Astrocyte (in vitro differentiated cells and primary cell): ENCODE data around the gene C11orf91. TPM values are rescaled to one million over a fixed set of nuclear protein-coding genes. Genes with fewer than 3 reads are reported as not detected.

Experiments
- DNase-seq: peaks from one replicate; pipeline ENCODE4 v3.0.0-alpha.2; 2010; ENCODE audit warnings: low read depth
- FAIRE-seq: peaks from 2 replicates; lab custom pipeline; 2011; peaks lifted over from hg19 to GRCh38; lab: Jason Lieb, UNC
- H2AFZ ChIP-seq: 2 replicates; pipeline ENCODE4 v1.6.0; 2012; ENCODE audit warnings: low read depth, low read length, inconsistent platforms
- H3K27ac ChIP-seq: 2 replicates; pipeline ENCODE4 v1.5.1; 2011; ENCODE audit warnings: low read depth, low read length, inconsistent platforms
- H3K27me3 ChIP-seq: 2 replicates; pipeline ENCODE4 v1.6.0; 2011; ENCODE audit warnings: low read length, inconsistent platforms; ENCODE audit not compliant: insufficient read depth
- H3K36me3 ChIP-seq: 2 replicates; pipeline ENCODE4 v1.5.1; 2011; ENCODE audit warnings: low read length, inconsistent platforms; ENCODE audit not compliant: insufficient read depth
- H3K4me1 ChIP-seq: 2 replicates; pipeline ENCODE4 v1.5.1; 2011; ENCODE audit warnings: low read length, inconsistent platforms; ENCODE audit not compliant: insufficient read depth
- H3K4me2 ChIP-seq: 2 replicates; pipeline ENCODE4 v1.6.0; 2012; ENCODE audit warnings: low read length, inconsistent platforms
- H3K4me3 ChIP-seq: 2 replicates; pipeline ENCODE4 v1.5.1; 2011; ENCODE audit warnings: low read depth, mild to moderate bottlenecking, low read length, inconsistent platforms; ENCODE audit not compliant: insufficient read depth
- H3K79me2 ChIP-seq: 2 replicates; pipeline ENCODE4 v1.6.0; 2012; ENCODE audit warnings: mild to moderate bottlenecking, low read length, inconsistent platforms; ENCODE audit not compliant: insufficient read depth
- H3K9ac ChIP-seq: 2 replicates; pipeline ENCODE4 v1.6.0; 2012; ENCODE audit warnings: mild to moderate bottlenecking, low read length, inconsistent platforms
- H3K9me3 ChIP-seq: 2 replicates; pipeline ENCODE4 v1.5.1; 2012; ENCODE audit warnings: low read depth, mild to moderate bottlenecking, low read length, inconsistent platforms; ENCODE audit not compliant: insufficient read depth
- H4K20me1 ChIP-seq: 2 replicates; pipeline ENCODE4 v1.6.0; 2012; ENCODE audit warnings: low read length, inconsistent platforms; ENCODE audit not compliant: insufficient read depth
- H3K27ac Mint-ChIP-seq: one replicate; pipeline ENCODE4 v1.8.0; 2021; ENCODE audit warnings: mild to moderate bottlenecking, mixed read lengths; ENCODE audit not compliant: unreplicated experiment
- H3K27me3 Mint-ChIP-seq: one replicate; pipeline ENCODE4 v1.8.0; 2021; ENCODE audit warnings: low read depth, mixed read lengths; ENCODE audit not compliant: unreplicated experiment
- H3K36me3 Mint-ChIP-seq: one replicate; pipeline ENCODE4 v1.8.0; 2021; ENCODE audit warnings: low read depth, mixed read lengths; ENCODE audit not compliant: unreplicated experiment
- H3K4me1 Mint-ChIP-seq: one replicate; pipeline ENCODE4 v1.8.0; 2021; ENCODE audit warnings: low read depth, mixed read lengths; ENCODE audit not compliant: unreplicated experiment
- H3K4me3 Mint-ChIP-seq: one replicate; pipeline ENCODE4 v1.8.0; 2021; ENCODE audit warnings: mild to moderate bottlenecking, moderate library complexity, mixed read lengths; ENCODE audit not compliant: unreplicated experiment
- H3K9me3 Mint-ChIP-seq: one replicate; pipeline ENCODE4 v1.8.0; 2021; ENCODE audit warnings: mild to moderate bottlenecking, mixed read lengths; ENCODE audit not compliant: unreplicated experiment
- CTCF ChIP-seq: IDR thresholded peaks from 2 replicates; pipeline ENCODE4 v1.5.1; 2011; ENCODE audit warnings: low read depth, mild to moderate bottlenecking, inconsistent platforms, low read length, moderate library complexity; ENCODE audit not compliant: insufficient read depth
- EZH2 ChIP-seq: IDR thresholded peaks from 2 replicates; pipeline ENCODE4 v1.6.1; 2012; ENCODE audit warnings: mild to moderate bottlenecking, low read length, inconsistent platforms; ENCODE audit not compliant: insufficient read depth
- total RNA-seq: library from RNA; stranded (reverse); gene quantifications from 2 replicates; pipeline ENCODE4 v1.2.1, GENCODE V29; 2021

C11orf91 gene
- total RNA-seq, 1 donor from 2014 or later: not detected

GRCh38 chr11:33724644-33725035 is 24.0 kb upstream of the C11orf91 start:
- Histone ChIP-seq H3K36me3 (peaks cover 13% of the 10 kb centered on the region), H2AFZ (no peak overlapping the region), H3K4me2 (peak overlapping the region; percentile 76), H3K79me2 (peaks cover 95% of the 10 kb centered on the region), H3K4me3 (no peak overlapping the region), H3K27me3 (no peaks in the 10 kb centered on the region), H3K9ac (peak overlapping the region; percentile 78), H4K20me1 (peaks cover 51% of the 10 kb centered on the region), H3K9me3 (no peaks in the 10 kb centered on the region), H3K4me1 (peaks cover 55% of the 10 kb centered on the region), H3K27ac (peak overlapping the region; percentile 98)
- FAIRE-seq (no peak), DNase-seq (no peak)
- no peaks in the 10 kb centered on the region for H3K27me3 Mint-ChIP-seq
- no peak for TF ChIP-seq CTCF
- no peak for TF ChIP-seq EZH2
- H3K27ac Mint-ChIP-seq: peak overlapping the region; percentile 89
- peaks cover 71% of the 10 kb centered on the region for H3K4me1 Mint-ChIP-seq
- no peak overlapping the region for H3K4me3 Mint-ChIP-seq
- peaks cover 25% of the 10 kb centered on the region for H3K36me3 Mint-ChIP-seq
- peaks cover 4% of the 10 kb centered on the region for H3K9me3 Mint-ChIP-seq

- Mint-ChIP-seq H3K4me3 (peak overlapping the region; percentile 41), H3K4me1 (peaks cover 64% of the 10 kb centered on the region), H3K27ac (peak overlapping the region; percentile 89), H3K9me3 (peaks cover 4% of the 10 kb centered on the region), H3K36me3 (peaks cover 19% of the 10 kb centered on the region), H3K27me3 (no peaks in the 10 kb centered on the region)
- H3K4me3 ChIP-seq: no peak overlapping the region
- peaks cover 52% of the 10 kb centered on the region for H4K20me1 ChIP-seq
- DNase-seq (peak; percentile 92), FAIRE-seq (no peak)
- H3K4me1 ChIP-seq: peaks cover 57% of the 10 kb centered on the region
- no peak overlapping the region for H2AFZ ChIP-seq
- no peaks in the 10 kb centered on the region for H3K9me3 ChIP-seq
- TF ChIP-seq CTCF (no peak), EZH2 (no peak)
- peaks cover 24% of the 10 kb centered on the region for H3K36me3 ChIP-seq
- H3K79me2 ChIP-seq: peaks cover 93% of the 10 kb centered on the region
- H3K4me2 ChIP-seq: peak overlapping the region; percentile 76
- H3K27me3 ChIP-seq: no peaks in the 10 kb centered on the region
- H3K9ac ChIP-seq: peak overlapping the region; percentile 78
- peak overlapping the region; percentile 98 for H3K27ac ChIP-seq
Measured at GRCh38 chr11:33723238-33723881, 22.7 kb upstream of the C11orf91 start.
